ENCODE results near the gene GORAB.

Gene GORAB

GRCh38 chr1:170539154-170539553 lies 7.2 kb downstream of the GORAB start:
- no peak for DNase-seq

- peak; percentile 70 for DNase-seq
Measured at GRCh38 chr1:170544624-170545023, 12.7 kb downstream of the GORAB start.

- no peak for DNase-seq
Measured at GRCh38 chr1:170545476-170545875, 13.5 kb downstream of the GORAB start.

DNA sequence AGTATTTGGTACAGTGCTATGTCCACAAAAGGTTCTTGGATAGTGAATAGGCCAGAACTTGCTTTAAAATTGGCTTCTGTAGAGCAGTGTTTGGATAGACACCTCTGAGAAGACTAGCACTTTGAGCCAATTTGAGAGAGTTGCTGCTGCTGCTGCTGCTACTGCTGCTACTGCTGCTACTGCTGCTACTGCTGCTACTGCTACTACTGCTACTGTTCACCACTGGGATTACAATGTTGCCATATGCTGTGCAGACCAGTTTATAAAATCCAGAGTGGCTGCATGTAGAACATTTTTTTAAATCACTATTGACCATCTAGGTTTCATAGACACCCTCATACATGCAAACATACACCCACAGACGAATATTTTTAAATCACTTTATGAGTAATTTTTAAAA lies 15.3 kb downstream of the GORAB start:
- no peak for DNase-seq

- no peak for DNase-seq
Measured at GRCh38 chr1:170548497-170548896, 16.5 kb downstream of the GORAB start.

DNA sequence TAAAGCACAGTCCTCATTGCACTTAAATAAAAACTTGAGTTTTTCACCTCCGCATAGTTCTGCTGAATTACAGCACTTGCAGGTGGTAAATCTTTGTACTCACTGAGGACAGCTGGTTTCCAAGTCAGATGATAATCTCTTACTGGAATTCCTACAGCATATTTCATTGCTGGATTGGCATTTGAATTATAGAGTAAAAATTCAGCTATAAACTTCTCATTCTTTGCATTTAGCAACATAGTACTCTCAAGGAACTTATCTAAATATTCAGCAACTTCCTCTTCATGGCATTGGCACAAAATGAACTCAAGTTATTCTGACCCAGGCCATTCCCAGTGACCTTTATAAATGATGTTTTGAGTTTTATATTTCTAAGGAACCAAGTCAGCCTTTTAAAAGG lies 23.4 kb downstream of the GORAB start:
- DNase-seq = no peak

- DNase-seq = no peak
Measured at GRCh38 chr1:170556917-170557316, 25.0 kb downstream of the GORAB start.

- DNase-seq = no peak
Measured at GRCh38 chr1:170558731-170559130, 26.8 kb downstream of the GORAB start.

DNA sequence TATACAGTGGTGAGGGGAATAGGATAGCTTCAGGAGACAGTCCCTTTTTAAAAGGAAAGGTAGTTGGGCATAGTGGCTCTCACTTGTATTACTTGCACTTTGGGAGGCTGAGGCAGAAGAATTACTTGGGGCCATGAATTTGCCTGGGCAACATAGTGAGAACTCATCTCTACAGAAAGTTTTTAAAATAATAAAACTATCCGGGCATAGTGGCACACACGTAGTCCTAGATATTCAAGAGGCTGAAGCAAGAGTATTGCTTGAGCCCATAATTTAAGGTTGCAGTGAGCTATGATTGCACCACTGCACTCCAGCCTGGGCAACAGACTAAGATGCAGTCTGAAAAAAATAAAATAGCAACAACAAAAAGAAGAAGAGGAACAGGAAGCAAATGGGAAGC lies 27.2 kb downstream of the GORAB start:
- no peak for DNase-seq

DNA sequence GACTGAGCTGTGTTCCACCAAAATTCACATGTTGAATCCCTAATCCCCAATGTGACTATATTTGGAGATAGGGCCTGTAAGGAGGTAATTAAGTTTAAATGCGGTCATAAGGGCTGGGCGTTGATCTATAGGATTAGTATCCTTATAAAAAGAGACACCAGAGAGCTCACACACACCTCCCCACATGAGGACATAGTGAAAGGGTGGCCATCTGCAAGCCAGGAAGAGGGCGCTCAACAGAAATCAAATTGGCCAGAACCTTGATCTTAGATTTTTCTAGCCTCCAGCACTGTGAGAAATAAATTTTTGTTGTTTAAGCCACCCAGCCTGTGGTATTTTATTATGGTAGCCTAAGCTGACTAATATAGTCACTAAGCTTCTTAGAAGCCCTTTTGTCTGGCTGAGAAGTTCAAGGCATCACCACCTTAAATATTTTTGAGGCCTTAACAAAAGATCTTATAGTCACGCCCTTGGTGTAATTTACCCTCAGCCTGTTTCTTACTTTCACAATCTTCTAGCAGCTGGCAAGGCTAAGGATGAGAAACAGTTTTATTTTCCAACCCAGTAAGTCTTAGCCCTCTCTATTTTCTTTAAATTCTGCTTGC lies 28.8 kb downstream of the GORAB start:
- no peak for DNase-seq

DNA sequence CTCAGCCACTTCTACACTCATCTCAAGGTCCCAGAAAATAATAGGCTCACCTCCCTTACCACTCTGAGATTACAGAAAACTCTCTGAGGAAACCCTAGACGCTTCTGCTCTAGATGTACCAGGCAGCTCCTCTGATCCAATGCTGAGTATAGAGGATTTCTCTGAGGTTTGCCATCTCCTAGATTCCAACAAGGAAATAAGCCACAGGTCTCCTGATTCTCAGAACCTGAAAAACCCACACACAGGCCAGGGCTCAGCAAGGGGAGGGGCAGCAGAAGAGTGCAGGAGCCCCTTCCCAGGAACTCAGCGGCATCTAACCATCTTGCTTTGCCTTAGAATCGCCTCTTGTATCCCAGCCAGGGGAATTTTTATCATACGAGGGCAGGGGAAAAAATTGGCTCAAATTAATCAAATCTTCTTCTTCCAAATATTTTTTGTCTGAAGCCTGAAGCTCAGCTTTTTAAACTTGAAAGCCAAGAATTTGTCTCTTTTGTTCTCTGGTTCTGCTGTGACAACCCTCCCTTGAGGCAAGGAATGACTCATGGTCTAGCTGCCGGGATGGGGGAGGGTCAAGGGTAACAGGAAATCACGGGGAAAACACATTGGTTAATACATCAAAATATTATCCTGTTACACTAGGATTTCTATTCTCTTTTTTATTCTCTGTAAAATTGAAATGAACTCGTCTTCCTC lies 30.8 kb downstream of the GORAB start:
- DNase-seq = no peak

GRCh38 chr1:170567214-170567613 lies 35.2 kb downstream of the GORAB start:
- no peak for DNase-seq

GRCh38 chr1:170568197-170568596 lies 36.2 kb downstream of the GORAB start:
- no peak for DNase-seq

GRCh38 chr1:170576980-170577379 lies 45.0 kb downstream of the GORAB start:
- no peak for DNase-seq

- no peak for DNase-seq
Measured at GRCh38 chr1:170578359-170578758, 46.4 kb downstream of the GORAB start.

DNA sequence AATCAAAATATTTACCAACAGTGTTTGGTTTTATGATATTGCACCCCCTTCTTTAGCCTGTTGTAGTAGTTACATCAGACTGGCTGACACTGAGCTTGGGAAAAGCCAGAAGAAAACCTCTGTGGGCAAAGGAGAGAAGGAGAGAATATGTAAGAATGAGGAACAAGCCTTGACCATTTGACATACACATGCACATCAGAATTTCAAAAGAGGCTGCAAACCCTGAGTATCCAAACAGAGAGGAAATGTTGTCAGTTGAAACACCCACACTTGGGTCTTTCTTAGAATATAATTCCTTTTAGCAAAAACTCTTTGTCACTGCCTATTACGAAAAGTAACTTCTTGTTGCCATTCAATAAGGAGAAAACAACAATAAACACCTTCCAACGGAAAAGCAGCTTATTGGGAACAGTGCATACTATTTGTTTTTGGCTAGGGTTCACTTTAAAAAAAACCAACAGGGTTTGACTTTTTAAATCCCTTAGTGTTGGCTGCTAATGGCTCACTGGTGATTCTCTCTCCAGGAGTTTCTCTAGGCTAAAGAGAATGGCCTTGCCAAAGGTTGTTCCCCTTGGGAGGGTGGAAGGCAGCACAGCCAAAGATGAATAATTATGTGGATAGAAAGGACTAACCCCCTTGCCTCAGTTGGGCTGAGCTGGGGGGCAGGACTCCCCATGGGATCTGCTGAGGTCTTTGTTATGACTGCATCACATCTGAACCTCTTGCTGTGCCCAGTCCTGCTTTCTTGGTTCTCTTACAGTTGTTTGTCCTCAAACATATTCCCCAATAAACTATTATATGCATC lies 48.9 kb downstream of the GORAB start:
- no peak for DNase-seq

DNA sequence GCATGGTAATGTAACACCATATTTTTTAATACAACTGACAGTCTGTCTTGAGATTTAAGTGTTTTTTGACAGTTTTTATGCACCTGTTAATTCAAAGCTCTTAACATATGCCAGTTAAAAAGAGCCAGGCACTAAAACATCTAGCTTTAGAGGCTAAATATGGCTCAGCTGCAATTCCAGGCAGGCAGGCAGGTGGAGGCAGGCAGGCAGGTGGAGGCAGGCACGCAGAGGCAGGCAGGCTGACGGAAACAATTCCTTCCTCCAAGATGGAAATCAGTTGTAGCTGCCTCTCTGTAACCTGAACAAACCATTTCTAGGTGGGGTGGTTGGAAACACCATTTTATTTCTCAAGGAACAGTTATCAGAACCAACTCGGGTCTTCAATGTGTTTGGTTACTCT lies 51.2 kb downstream of the GORAB start:
- DNase-seq = no peak

DNA sequence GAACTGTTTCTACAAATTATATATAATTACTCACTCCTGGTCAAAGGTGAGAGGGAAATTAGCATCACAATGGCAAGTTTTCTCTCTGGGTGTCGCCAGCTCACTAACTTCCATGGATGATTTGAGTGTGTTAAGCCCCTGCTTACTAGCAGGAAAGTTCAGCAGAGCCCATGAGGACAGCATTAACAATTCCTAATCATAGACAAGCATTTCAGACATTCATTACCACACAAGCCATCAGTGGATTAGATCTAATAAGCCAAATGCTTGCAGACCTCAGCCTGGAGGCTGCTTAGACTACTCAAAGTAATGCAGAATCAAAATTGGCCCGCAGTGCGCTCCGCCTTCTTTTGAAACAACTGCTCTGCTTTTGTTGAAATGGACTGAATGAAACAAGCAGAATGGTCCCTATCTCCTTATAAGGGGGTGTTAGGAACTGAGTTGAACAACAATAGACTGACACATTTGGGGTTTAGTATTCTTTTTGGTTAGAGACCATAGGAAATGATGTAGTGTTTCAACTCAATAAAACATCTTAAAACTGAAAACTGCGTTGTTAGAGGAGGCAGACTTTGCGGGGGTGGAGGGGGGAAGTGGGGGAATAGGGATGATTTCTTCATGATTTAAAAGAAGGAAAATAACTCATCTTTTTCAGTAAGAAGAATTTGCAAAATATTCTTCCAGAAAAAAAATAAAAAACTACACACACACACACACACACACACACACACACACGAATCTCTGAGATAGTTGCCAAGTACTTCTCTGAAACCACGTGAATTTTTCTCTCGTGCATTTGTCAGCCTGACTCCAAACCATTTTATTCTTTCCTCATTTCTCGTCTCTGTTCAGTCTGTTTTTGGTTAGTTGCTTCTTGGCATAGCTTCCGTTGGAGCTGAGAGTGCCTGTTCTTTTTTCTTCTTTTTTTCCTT lies 54.6 kb downstream of the GORAB start:
- no peak for DNase-seq

DNA sequence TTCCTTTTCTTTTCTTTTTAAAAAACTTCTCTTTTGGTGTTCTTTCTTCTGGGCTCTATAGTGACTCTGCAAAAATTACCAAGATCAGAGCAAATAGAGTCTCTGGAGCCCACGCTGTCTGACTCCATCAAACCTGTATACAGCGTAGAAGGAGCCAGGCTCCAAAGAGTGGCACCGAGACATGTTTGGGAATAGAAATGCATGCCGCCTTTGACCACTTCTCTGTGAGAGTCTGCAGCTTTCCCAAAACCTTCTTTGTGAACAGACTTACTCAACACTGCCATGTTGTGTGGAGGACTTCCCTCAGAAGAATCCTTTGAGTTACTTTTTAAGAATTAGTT lies 55.3 kb downstream of the GORAB start:
- no peak for DNase-seq

- no peak for DNase-seq
Measured at GRCh38 chr1:170590921-170591705, 59.1 kb downstream of the GORAB start.

DNA sequence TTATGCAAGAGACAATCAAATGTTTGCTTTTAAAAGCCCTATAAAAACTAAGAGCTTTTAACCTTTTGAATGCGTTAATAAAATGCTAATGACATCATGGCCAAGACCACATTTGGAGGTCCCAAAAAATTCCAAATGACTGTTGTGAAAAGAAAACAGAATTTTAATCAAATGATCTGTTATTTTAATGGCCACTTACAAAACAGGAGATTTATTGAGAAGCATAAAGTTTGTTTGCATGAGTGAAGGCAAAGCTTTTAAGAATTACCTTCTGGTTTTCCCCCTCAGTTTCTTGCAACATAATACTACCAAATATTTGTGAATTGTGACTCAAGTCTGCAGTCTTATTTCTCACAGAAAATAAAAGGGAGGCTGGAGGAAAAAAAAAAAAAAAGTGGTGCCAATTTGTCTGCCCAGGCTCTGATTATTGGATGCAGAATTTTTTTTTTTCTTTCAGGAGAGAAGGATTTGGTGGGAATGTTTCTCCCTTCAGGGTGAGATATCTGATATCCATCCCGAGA lies 60.7 kb downstream of the GORAB start:
- DNase-seq = no peak
